ENCODE results near the gene ERGIC3.

The ERGIC3 gene

GRCh38 chr20:35562541-35563110, 20.7 kb downstream of the ERGIC3 start:
- no peak for DNase-seq

GRCh38 chr20:35563834-35564233, 22.0 kb downstream of the ERGIC3 start:
- no peak for DNase-seq

GRCh38 chr20:35564905-35565304, 23.0 kb downstream of the ERGIC3 start:
- no peak for DNase-seq

GRCh38 chr20:35568645-35569044, 26.8 kb downstream of the ERGIC3 start:
- peak in 1 of 2 experiments; percentile 28 for DNase-seq

GRCh38 chr20:35571555-35571954, 29.7 kb downstream of the ERGIC3 start:
- no peak for DNase-seq

- no peak for DNase-seq
These were observed 31.0 kb downstream of the ERGIC3 start for GRCh38 chr20:35572838-35573237.

- no peak for DNase-seq
These were observed 34.1 kb downstream of the ERGIC3 start for GRCh38 chr20:35575958-35576357.

- DNase-seq = no peak
These were observed 34.9 kb downstream of the ERGIC3 start for GRCh38 chr20:35576816-35577215.

GRCh38 chr20:35578469-35578868, 36.6 kb downstream of the ERGIC3 start:
- DNase-seq = no peak

GRCh38 chr20:35579196-35579595, 37.3 kb downstream of the ERGIC3 start:
- DNase-seq = no peak

- no peak for DNase-seq
These were observed 40.3 kb downstream of the ERGIC3 start for GRCh38 chr20:35582131-35582530.

GRCh38 chr20:35582741-35583404, 41.0 kb downstream of the ERGIC3 start:
- DNase-seq = no peak

GRCh38 chr20:35583636-35584560, 42.0 kb downstream of the ERGIC3 start:
- DNase-seq = no peak

GRCh38 chr20:35586751-35587425, 45.0 kb downstream of the ERGIC3 start:
- no peak for DNase-seq

GRCh38 chr20:35587436-35587835, 45.6 kb downstream of the ERGIC3 start:
- no peak for DNase-seq

- no peak for DNase-seq
These were observed 46.5 kb downstream of the ERGIC3 start for GRCh38 chr20:35588397-35588796.

GRCh38 chr20:35592339-35592974, 50.6 kb downstream of the ERGIC3 start:
- no peak for DNase-seq

GRCh38 chr20:35595456-35595855, 53.6 kb downstream of the ERGIC3 start:
- no peak for DNase-seq

GRCh38 chr20:35595901-35596300, 54.0 kb downstream of the ERGIC3 start:
- DNase-seq = no peak

GRCh38 chr20:35597186-35597585, 55.3 kb downstream of the ERGIC3 start:
- no peak for DNase-seq

- DNase-seq = no peak
These were observed 56.6 kb downstream of the ERGIC3 start for GRCh38 chr20:35598476-35598875.

GRCh38 chr20:35598899-35599775, 57.3 kb downstream of the ERGIC3 start:
- no peak for DNase-seq

Data from SHP77 (cell line).